Loucy (cell line): Measurements from ENCODE around the gene ALPL.

ENCODE experiments used
- EZH2phosphoT487 ChIP-seq: fragments of 200-600 bp; IDR thresholded peaks from 2 replicates; pipeline ENCODE4 v1.6.1; 2018; ENCODE audit warnings: antibody characterized with exemption, mild to moderate bottlenecking, moderate library complexity, borderline replicate concordance
- TF ChIP-seq, protein P1 (sequence below): fragments of 200-600 bp; sonication (generic); conservative IDR thresholded peaks from 2 replicates; pipeline ENCODE4 v1.5.1; 2014; ENCODE audit warnings: mild to moderate bottlenecking, antibody characterized with exemption, low read length

DNA sequence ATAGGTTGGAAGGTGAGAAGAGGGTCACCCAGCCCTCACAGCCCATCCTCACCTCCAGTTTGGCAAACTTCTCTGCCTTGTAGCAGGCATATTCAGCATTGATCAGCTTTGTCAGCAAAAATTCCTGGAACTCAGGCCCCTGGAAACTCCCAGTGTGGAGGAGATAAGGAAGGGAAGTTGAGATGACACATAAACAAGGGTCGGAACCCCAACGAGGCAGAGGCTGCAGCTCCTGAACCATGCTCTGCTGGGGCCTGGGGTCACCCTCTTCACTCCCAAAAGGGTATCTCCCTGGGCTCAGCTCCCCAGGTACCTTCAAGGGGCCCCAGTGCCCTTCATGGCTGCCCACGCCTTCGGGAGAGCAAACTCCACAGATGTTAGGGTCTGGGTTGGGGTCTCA is 99.6 kb downstream of the ALPL start:
- TF ChIP-seq, protein P1, sequence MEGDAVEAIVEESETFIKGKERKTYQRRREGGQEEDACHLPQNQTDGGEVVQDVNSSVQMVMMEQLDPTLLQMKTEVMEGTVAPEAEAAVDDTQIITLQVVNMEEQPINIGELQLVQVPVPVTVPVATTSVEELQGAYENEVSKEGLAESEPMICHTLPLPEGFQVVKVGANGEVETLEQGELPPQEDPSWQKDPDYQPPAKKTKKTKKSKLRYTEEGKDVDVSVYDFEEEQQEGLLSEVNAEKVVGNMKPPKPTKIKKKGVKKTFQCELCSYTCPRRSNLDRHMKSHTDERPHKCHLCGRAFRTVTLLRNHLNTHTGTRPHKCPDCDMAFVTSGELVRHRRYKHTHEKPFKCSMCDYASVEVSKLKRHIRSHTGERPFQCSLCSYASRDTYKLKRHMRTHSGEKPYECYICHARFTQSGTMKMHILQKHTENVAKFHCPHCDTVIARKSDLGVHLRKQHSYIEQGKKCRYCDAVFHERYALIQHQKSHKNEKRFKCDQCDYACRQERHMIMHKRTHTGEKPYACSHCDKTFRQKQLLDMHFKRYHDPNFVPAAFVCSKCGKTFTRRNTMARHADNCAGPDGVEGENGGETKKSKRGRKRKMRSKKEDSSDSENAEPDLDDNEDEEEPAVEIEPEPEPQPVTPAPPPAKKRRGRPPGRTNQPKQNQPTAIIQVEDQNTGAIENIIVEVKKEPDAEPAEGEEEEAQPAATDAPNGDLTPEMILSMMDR, result no peak
- no peak for TF ChIP-seq EZH2phosphoT487
